OCI-LY3 (cell line): ENCODE measurements around the gene MAPKAPK3.

ENCODE experiments used
- H2AFZ ChIP-seq: fragments of 200-600, 300-600 bp; shearing (Covaris generic); 2 replicates; pipeline ENCODE4 v1.6.0; 2014; ENCODE audit warnings: antibody characterized with exemption, low read depth, low read length
- H3K27ac ChIP-seq: fragments of 200-600, 300-600 bp; sonication (generic); 2 replicates; pipeline ENCODE4 v1.5.1; 2014; ENCODE audit warnings: mild to moderate bottlenecking, low read length, moderate library complexity, mixed read lengths
- H3K27me3 ChIP-seq: fragments of 200-600, 300-600 bp; sonication (generic); 2 replicates; pipeline ENCODE4 v1.6.1; 2014; ENCODE audit warnings: low read depth, low read length, mixed read lengths
- H3K36me3 ChIP-seq: fragments of 200-600, 300-600 bp; sonication (generic); replicated peaks from 2 replicates; pipeline ENCODE3; 2014; ENCODE audit warnings: low read depth, low read length, mixed read lengths
- H3K4me1 ChIP-seq: fragments of 300-600, 200-600 bp; sonication (generic); 2 replicates; pipeline ENCODE4 v1.6.1; 2014; ENCODE audit warnings: low read length, mixed read lengths
- H3K4me2 ChIP-seq: fragments of 200-600, 300-600 bp; sonication (generic); 2 replicates; pipeline ENCODE4 v1.6.1; 2014; ENCODE audit warnings: low read length, mixed read lengths
- H3K4me3 ChIP-seq: fragments of 300-600, 200-600 bp; sonication (generic); 2 replicates; pipeline ENCODE4 v1.5.1; 2014; ENCODE audit warnings: antibody characterized with exemption, mild to moderate bottlenecking, low read length, moderate library complexity
- H3K79me2 ChIP-seq: fragments of 300-600, 200-600 bp; shearing (Covaris generic); 2 replicates; pipeline ENCODE4 v1.6.1; 2014; ENCODE audit warnings: mild to moderate bottlenecking, low read length, mixed read lengths
- H3K9ac ChIP-seq: fragments of 300-600, 200-600 bp; shearing (Covaris generic); 2 replicates; pipeline ENCODE4 v1.6.0; 2014; ENCODE audit warnings: mild to moderate bottlenecking, low read length, moderate library complexity
- H3K9me3 ChIP-seq: fragments of 200-600, 300-600 bp; shearing (Covaris generic); 2 replicates; pipeline ENCODE4 v1.6.1; 2014; ENCODE audit warnings: low read length, mixed read lengths; ENCODE audit not compliant: insufficient read depth
- H4K20me1 ChIP-seq: fragments of 200-600, 300-600 bp; sonication (generic); 2 replicates; pipeline ENCODE4 v1.6.1; 2016; ENCODE audit warnings: low read length, mixed read lengths; ENCODE audit not compliant: insufficient read depth
- EZH2phosphoT487 ChIP-seq: fragments of 200-600 bp; shearing (Covaris generic); IDR thresholded peaks from 2 replicates; pipeline ENCODE4 v1.6.1; 2018; ENCODE audit warnings: antibody characterized with exemption, mixed run types, low read depth
- TF ChIP-seq, protein P1 (sequence below): fragments of 200-600, 300-600 bp; sonication (generic); IDR thresholded peaks from 2 replicates; pipeline ENCODE4 v1.5.1; 2014; ENCODE audit warnings: antibody characterized with exemption, low read length, low read depth

MAPKAPK3 gene

GRCh38 chr3:50644561-50644960 lies 27.6 kb downstream of the MAPKAPK3 start:
- TF ChIP-seq EZH2phosphoT487: no peak
- TF ChIP-seq, protein P1, sequence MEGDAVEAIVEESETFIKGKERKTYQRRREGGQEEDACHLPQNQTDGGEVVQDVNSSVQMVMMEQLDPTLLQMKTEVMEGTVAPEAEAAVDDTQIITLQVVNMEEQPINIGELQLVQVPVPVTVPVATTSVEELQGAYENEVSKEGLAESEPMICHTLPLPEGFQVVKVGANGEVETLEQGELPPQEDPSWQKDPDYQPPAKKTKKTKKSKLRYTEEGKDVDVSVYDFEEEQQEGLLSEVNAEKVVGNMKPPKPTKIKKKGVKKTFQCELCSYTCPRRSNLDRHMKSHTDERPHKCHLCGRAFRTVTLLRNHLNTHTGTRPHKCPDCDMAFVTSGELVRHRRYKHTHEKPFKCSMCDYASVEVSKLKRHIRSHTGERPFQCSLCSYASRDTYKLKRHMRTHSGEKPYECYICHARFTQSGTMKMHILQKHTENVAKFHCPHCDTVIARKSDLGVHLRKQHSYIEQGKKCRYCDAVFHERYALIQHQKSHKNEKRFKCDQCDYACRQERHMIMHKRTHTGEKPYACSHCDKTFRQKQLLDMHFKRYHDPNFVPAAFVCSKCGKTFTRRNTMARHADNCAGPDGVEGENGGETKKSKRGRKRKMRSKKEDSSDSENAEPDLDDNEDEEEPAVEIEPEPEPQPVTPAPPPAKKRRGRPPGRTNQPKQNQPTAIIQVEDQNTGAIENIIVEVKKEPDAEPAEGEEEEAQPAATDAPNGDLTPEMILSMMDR: no peak
- Histone ChIP-seq H3K27ac (no peak overlapping the region), H3K9ac (no peak overlapping the region), H3K4me2 (no peak overlapping the region), H3K4me3 (no peak overlapping the region), H3K36me3 (peaks cover 41% of the 10 kb centered on the region), H4K20me1 (0 out of 2 replicates have a peak, but pooled peaks cover 3% of the 10 kb centered on the region), H3K4me1 (no peaks in the 10 kb centered on the region), H3K9me3 (no peaks in the 10 kb centered on the region), H3K79me2 (no peaks in the 10 kb centered on the region), H3K27me3 (no peaks in the 10 kb centered on the region), H2AFZ (no peak overlapping the region)

DNA sequence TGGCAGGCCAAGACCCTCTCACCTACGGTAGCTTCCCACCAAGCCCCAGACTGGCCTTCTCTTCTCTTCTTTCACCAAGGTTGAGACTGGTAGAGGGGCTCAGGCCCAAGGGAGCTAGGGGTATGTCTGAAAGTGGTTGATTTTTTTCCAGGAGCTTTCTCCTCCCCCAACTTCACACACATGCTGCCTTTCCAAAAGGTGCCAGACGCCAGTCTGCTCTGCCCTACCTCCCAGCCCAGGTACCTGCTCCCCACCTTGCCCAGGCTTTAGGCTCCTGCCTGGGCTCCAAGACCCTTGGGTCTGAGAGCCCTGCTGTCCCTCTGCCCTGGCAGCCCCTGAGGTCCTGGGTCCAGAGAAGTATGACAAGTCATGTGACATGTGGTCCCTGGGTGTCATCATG lies 28.4 kb downstream of the MAPKAPK3 start:
- TF ChIP-seq, protein P1: no peak
- TF ChIP-seq EZH2phosphoT487: no peak
- H3K4me1 ChIP-seq: no peaks in the 10 kb centered on the region
- no peaks in the 10 kb centered on the region for H3K27me3 ChIP-seq
- H3K4me3 ChIP-seq: no peak overlapping the region
- no peaks in the 10 kb centered on the region for H3K79me2 ChIP-seq
- H2AFZ ChIP-seq: no peak overlapping the region
- H3K9ac ChIP-seq: no peak overlapping the region
- H3K27ac ChIP-seq: no peak overlapping the region
- H3K36me3 ChIP-seq: peaks cover 41% of the 10 kb centered on the region
- 0 out of 2 replicates have a peak, but pooled peaks cover 3% of the 10 kb centered on the region for H4K20me1 ChIP-seq
- H3K4me2 ChIP-seq: no peak overlapping the region
- H3K9me3 ChIP-seq: no peaks in the 10 kb centered on the region

- H3K4me1 ChIP-seq: no peaks in the 10 kb centered on the region
- peaks cover 27% of the 10 kb centered on the region for H3K36me3 ChIP-seq
These were observed 31.4 kb downstream of the MAPKAPK3 start for GRCh38 chr3:50648313-50648712.

DNA sequence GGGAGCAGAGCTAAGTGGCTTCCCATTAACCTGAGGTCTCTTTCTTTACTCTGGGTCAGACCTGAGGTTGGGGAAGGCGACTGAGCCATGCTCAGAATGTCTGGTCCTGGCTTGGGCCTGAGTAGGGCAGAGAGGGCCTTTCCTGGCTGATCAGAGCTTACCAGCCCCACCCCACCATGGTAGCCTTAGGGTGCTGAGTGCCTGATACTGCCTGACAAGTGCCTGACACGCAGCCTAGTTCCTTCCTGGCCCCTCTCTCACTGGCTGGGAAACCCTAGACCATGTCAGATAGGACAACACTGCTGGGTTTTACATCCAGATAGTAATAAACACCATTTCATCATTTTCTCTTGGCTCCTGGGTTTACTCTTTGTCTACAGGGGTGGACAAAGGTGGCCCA lies 32.0 kb downstream of the MAPKAPK3 start:
- no peaks in the 10 kb centered on the region for H3K9me3 ChIP-seq
- H3K4me3 ChIP-seq: no peak overlapping the region
- H4K20me1 ChIP-seq: 0 out of 2 replicates have a peak, but pooled peaks cover 3% of the 10 kb centered on the region
- H3K4me1 ChIP-seq: no peaks in the 10 kb centered on the region
- H3K4me2 ChIP-seq: no peak overlapping the region
- no peak overlapping the region for H2AFZ ChIP-seq
- peaks cover 26% of the 10 kb centered on the region for H3K36me3 ChIP-seq
- H3K9ac ChIP-seq: no peak overlapping the region
- H3K27me3 ChIP-seq: no peaks in the 10 kb centered on the region
- H3K79me2 ChIP-seq: no peaks in the 10 kb centered on the region
- no peak overlapping the region for H3K27ac ChIP-seq
- TF ChIP-seq, protein P1: no peak

More at GRCh38 chr3:50648313-50648712, 31.4 kb downstream of the MAPKAPK3 start:
- no peak overlapping the region for H3K4me3 ChIP-seq
- H3K79me2 ChIP-seq: no peaks in the 10 kb centered on the region
- no peak overlapping the region for H3K4me2 ChIP-seq
- H4K20me1 ChIP-seq: 0 out of 2 replicates have a peak, but pooled peaks cover 3% of the 10 kb centered on the region
- no peak overlapping the region for H3K27ac ChIP-seq
- TF ChIP-seq, protein P1: no peak
- no peak for TF ChIP-seq EZH2phosphoT487
- H3K9me3 ChIP-seq: no peaks in the 10 kb centered on the region
- no peaks in the 10 kb centered on the region for H3K27me3 ChIP-seq
- H2AFZ ChIP-seq: no peak overlapping the region
- H3K9ac ChIP-seq: no peak overlapping the region
